Sciatic nerve (tissue), 2 donors: Measurements from ENCODE around the gene GPATCH3. TPM values are rescaled to one million over a fixed set of nuclear protein-coding genes. Genes with fewer than 3 reads are reported as not detected.
A peak's percentile ranks its signal among the peaks of the same experiment; 100 is the strongest.
"Not testable (repeated sequence)": the region's sequence is repeated elsewhere in the genome, so short reads cannot be mapped to it uniquely, and the experiment has no call there.

Experiments
- ATAC-seq: fragments of 200-7000 bp; cut with Tn5 transposase; one replicate; pipeline ENCODE4 v1.9.1; 2020; ENCODE audit warnings: mild to moderate bottlenecking, moderate library complexity
- DNase-seq: peaks from one replicate; pipeline ENCODE4 v3.0.0-alpha.2; 2020; ENCODE audit warnings: low spot score
- intact Hi-C: fragments of 100-400 bp; cut with DNase I; formaldehyde crosslinking; loops from one replicate; pipeline ENCODE4 v1.14.2; 2022
- total RNA-seq: library from RNA; stranded (reverse); fragmentation: NEBNext Ultra II Directional; extraction: Animal tissue kit (Norgen Biotek cat#: 25700); gene quantifications from one replicate; pipeline ENCODE4 v1.2.1, GENCODE V29; 2021
- donor health status: DM: no; HTN: no; CAD: no.
- donor health status: DM: no; HTN: no; CAD: no.

The GPATCH3 gene
- total RNA-seq, 1 donor from 2014 or later: 12.3 TPM

GRCh38 chr1:26879793-26880192 is 20.5 kb downstream of the GPATCH3 start:
- intact Hi-C loops: no loop called here
- ATAC-seq (no peak), DNase-seq (no peak)

GRCh38 chr1:26877326-26877725 is 22.9 kb downstream of the GPATCH3 start:
- DNase-seq (no peak), ATAC-seq (no peak)
- intact Hi-C loops: no loop called here

GRCh38 chr1:26874896-26875295 is 25.4 kb downstream of the GPATCH3 start:
- ATAC-seq (no peak), DNase-seq (no peak)
- intact Hi-C loops: no loop called here

GRCh38 chr1:26873097-26873496 is 27.2 kb downstream of the GPATCH3 start:
- intact Hi-C loops, ATAC-seq, DNase-seq: not testable (repeated sequence)

GRCh38 chr1:26864610-26865480 is 35.4 kb downstream of the GPATCH3 start:
- ATAC-seq (peak; percentile 99), DNase-seq (peak; percentile 97)
- intact Hi-C loops: no loop called here

- no peak for DNase-seq
- intact Hi-C loops: no loop called here
- ATAC-seq: no peak
These were observed 36.6 kb downstream of the GPATCH3 start for GRCh38 chr1:26863685-26864077.

GRCh38 chr1:26862781-26863684 is 37.2 kb downstream of the GPATCH3 start, which contains the start of gene SFN:
Gene SFN, plus strand, starts transcription at chr1:26863149. Its CDS starts 64 bp downstream, at chr1:26863213.
- intact Hi-C loops: no loop called here
- no peak for ATAC-seq
- DNase-seq: no peak

- intact Hi-C loops: no loop called here
- no peak for DNase-seq
- no peak for ATAC-seq
These were observed 38.3 kb downstream of the GPATCH3 start for GRCh38 chr1:26861889-26862378.

GRCh38 chr1:26861286-26861701 is 39.0 kb downstream of the GPATCH3 start:
- no peak for DNase-seq
- no peak for ATAC-seq
- intact Hi-C loops: no loop called here

- intact Hi-C loops: no loop called here
- ATAC-seq: no peak
- no peak for DNase-seq
These were observed 41.2 kb downstream of the GPATCH3 start for GRCh38 chr1:26858891-26859640.

GRCh38 chr1:26858160-26858559 is 42.1 kb downstream of the GPATCH3 start:
- no peak for DNase-seq
- intact Hi-C loops: no loop called here

GRCh38 chr1:26857473-26858060 is 42.7 kb downstream of the GPATCH3 start:
- ATAC-seq (no peak), DNase-seq (no peak)
- intact Hi-C loops: no loop called here

More at GRCh38 chr1:26858160-26858559, 42.1 kb downstream of the GPATCH3 start:
- ATAC-seq: no peak

GRCh38 chr1:26856604-26857469 is 43.4 kb downstream of the GPATCH3 start:
- intact Hi-C loops: no loop called here
- ATAC-seq (no peak), DNase-seq (no peak)

GRCh38 chr1:26856181-26856580 is 44.1 kb downstream of the GPATCH3 start:
- ATAC-seq (no peak), DNase-seq (no peak)
- intact Hi-C loops: no loop called here

GRCh38 chr1:26855636-26856035 is 44.6 kb downstream of the GPATCH3 start:
- ATAC-seq (no peak), DNase-seq (no peak)
- intact Hi-C loops: no loop called here

GRCh38 chr1:26854906-26855305 is 45.4 kb downstream of the GPATCH3 start:
- DNase-seq (no peak), ATAC-seq (no peak)
- intact Hi-C loops: no loop called here

GRCh38 chr1:26853600-26853999 is 46.7 kb downstream of the GPATCH3 start:
- intact Hi-C loops: no loop called here
- DNase-seq: no peak
- ATAC-seq: no peak

- DNase-seq (peak; percentile 91), ATAC-seq (peak; percentile 77)
- intact Hi-C loops: no loop called here
These were observed 47.1 kb downstream of the GPATCH3 start for GRCh38 chr1:26853156-26853555.
